ENCODE data around the gene CYTH1.

The CYTH1 gene

GRCh38 chr17:78669256-78669974, 112.7 kb downstream of the CYTH1 start:
- no peak for DNase-seq

GRCh38 chr17:78668847-78669246, 113.2 kb downstream of the CYTH1 start:
- no peak for DNase-seq

- no peak for DNase-seq
Measured at GRCh38 chr17:78667741-78668640, 114.1 kb downstream of the CYTH1 start.

GRCh38 chr17:78667091-78667490, 115.0 kb downstream of the CYTH1 start:
- DNase-seq = no peak

GRCh38 chr17:78665952-78666920, 115.8 kb downstream of the CYTH1 start:
- DNase-seq = no peak

- no peak for DNase-seq
Measured at GRCh38 chr17:78665387-78665951, 116.6 kb downstream of the CYTH1 start.

- DNase-seq = no peak
Measured at GRCh38 chr17:78664476-78665386, 117.3 kb downstream of the CYTH1 start.

GRCh38 chr17:78661093-78661770, 120.8 kb downstream of the CYTH1 start:
- DNase-seq = no peak

GRCh38 chr17:78659546-78659945, 122.5 kb downstream of the CYTH1 start:
- DNase-seq = no peak

GRCh38 chr17:78658281-78658785, 123.7 kb downstream of the CYTH1 start:
- no peak for DNase-seq

- no peak for DNase-seq
Measured at GRCh38 chr17:78655251-78655940, 126.7 kb downstream of the CYTH1 start.

- DNase-seq = no peak
Measured at GRCh38 chr17:78654325-78654724, 127.7 kb downstream of the CYTH1 start.

- DNase-seq = no peak
Measured at GRCh38 chr17:78653382-78653781, 128.7 kb downstream of the CYTH1 start.

- no peak for DNase-seq
Measured at GRCh38 chr17:78652913-78653312, 129.2 kb downstream of the CYTH1 start.

GRCh38 chr17:78652024-78652423, 130.0 kb downstream of the CYTH1 start:
- no peak for DNase-seq

GRCh38 chr17:78651554-78651953, 130.5 kb downstream of the CYTH1 start:
- no peak for DNase-seq

GRCh38 chr17:78650093-78650715, 131.9 kb downstream of the CYTH1 start:
- DNase-seq = no peak

GRCh38 chr17:78648293-78648692, 133.8 kb downstream of the CYTH1 start:
- no peak for DNase-seq

GRCh38 chr17:78647032-78647431, 135.0 kb downstream of the CYTH1 start:
- no peak for DNase-seq

Measured in activated CD4-positive, CD25-positive, alpha-beta regulatory T cell (primary cell).